ENCODE measurements around the gene ATG13.
A peak's percentile ranks its signal among the peaks of the same experiment; 100 is the strongest.

ATG13 gene

GRCh38 chr11:46676436-46677158 lies 59.2 kb downstream of the ATG13 start:
- H3K4me3 ChIP-seq (ENCODE audit: extremely low read depth, insufficient read depth, low read length, poor library complexity, severe bottlenecking), result no peak overlapping the region
- no peaks in the 10 kb centered on the region for H3K9me3 ChIP-seq (ENCODE audit: control insufficient read depth, low read length)
- H3K36me3 ChIP-seq (ENCODE audit: control insufficient read depth, insufficient read depth, low read length), result peaks cover 72% of the 10 kb centered on the region
- WGBS, 2 experiments (ENCODE audit: insufficient coverage in 2 of 2), result 95 to 98% methylated on average over 12 of the region's 15 CpGs
- no peak overlapping the region for H3K27ac ChIP-seq (ENCODE audit: low read depth, low read length, severe bottlenecking)
- H3K4me1 ChIP-seq (ENCODE audit: control insufficient read depth, insufficient read depth, low read length, poor library complexity, severe bottlenecking), result peaks cover 36% of the 10 kb centered on the region

DNA sequence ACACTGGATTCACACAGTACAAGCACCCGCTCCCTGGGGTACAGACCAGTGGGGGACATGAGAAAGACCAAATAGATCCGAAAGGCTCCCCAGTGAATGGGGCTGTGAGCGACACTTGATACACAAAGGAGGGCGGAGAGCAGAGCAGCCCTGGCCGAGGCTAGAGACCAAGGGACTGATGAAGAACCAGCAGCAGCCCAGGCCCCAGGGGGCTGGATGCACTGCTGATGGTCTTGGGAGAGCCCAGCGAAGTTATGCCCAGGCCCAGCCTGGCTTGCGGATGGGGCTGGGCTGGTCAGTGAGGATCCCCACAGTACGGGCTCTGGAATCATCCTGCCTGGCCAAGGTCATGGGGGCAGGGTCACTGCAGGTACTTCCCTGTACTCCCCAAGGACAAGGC lies 59.8 kb downstream of the ATG13 start:
- Histone ChIP-seq H3K27ac (ENCODE audit: low read depth, low read length, severe bottlenecking) (no peak overlapping the region), H3K9me3 (ENCODE audit: control insufficient read depth, low read length) (no peaks in the 10 kb centered on the region), H3K4me1 (ENCODE audit: control insufficient read depth, insufficient read depth, low read length, poor library complexity, severe bottlenecking) (peaks cover 36% of the 10 kb centered on the region), H3K36me3 (ENCODE audit: control insufficient read depth, insufficient read depth, low read length) (peaks cover 71% of the 10 kb centered on the region), H3K4me3 (ENCODE audit: extremely low read depth, insufficient read depth, low read length, poor library complexity, severe bottlenecking) (no peak overlapping the region)
- WGBS, 2 experiments (ENCODE audit: insufficient coverage in 2 of 2), result 89 to 93% methylated on average over 5 to 8 of the region's 8 CpGs

DNA sequence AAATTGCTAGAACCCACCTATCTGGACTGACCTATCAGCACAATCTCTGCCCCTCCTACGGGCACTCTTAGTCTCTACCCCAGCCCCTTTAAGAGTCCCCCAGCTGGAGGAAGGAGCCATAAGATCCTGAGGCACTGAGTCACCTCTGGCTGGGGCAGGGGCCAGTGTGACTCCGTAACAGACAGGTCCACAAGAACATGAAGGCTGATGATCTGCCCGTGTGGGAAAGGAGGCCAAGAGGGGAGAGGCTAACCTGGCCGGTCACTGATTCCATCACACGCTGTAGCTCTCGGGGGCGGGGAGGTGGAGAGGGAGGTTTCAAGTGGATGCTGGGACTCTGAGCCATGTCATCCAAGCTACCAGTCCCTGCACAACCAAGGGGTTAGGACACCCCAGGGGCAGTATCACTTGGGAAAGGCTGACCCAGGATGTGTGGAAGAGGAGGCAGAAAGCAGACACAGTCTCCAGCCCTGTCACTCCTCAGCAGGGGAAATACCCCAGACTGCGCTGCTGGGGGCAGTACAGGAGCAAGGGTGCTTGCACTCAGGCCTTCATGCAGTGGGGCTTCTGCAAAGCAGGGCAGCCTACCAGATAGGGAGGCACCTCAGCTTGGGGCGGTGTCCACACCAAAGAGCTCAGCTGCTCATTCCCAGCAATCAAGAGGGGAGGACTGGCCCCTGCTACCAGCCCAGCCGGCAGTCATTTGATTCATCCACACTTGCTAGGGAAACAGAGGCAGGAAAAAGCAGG lies 60.8 kb downstream of the ATG13 start:
- Histone ChIP-seq H3K4me3 (ENCODE audit: extremely low read depth, insufficient read depth, low read length, poor library complexity, severe bottlenecking) (no peak overlapping the region), H3K27ac (ENCODE audit: low read depth, low read length, severe bottlenecking) (peak overlapping the region; percentile 36), H3K9me3 (ENCODE audit: control insufficient read depth, low read length) (no peaks in the 10 kb centered on the region), H3K36me3 (ENCODE audit: control insufficient read depth, insufficient read depth, low read length) (peaks cover 68% of the 10 kb centered on the region), H3K4me1 (ENCODE audit: control insufficient read depth, insufficient read depth, low read length, poor library complexity, severe bottlenecking) (peaks cover 36% of the 10 kb centered on the region)
- WGBS, 2 experiments (ENCODE audit: insufficient coverage in 2 of 2), result 86 to 88% methylated on average over 10 of the region's 10 CpGs

GRCh38 chr11:46678741-46679130 lies 61.4 kb downstream of the ATG13 start:
- Histone ChIP-seq H3K4me3 (ENCODE audit: extremely low read depth, insufficient read depth, low read length, poor library complexity, severe bottlenecking) (no peak overlapping the region), H3K4me1 (ENCODE audit: control insufficient read depth, insufficient read depth, low read length, poor library complexity, severe bottlenecking) (peaks cover 34% of the 10 kb centered on the region), H3K27ac (ENCODE audit: low read depth, low read length, severe bottlenecking) (no peak overlapping the region), H3K36me3 (ENCODE audit: control insufficient read depth, insufficient read depth, low read length) (peaks cover 65% of the 10 kb centered on the region), H3K9me3 (ENCODE audit: control insufficient read depth, low read length) (no peaks in the 10 kb centered on the region)
- WGBS, 2 experiments (ENCODE audit: insufficient coverage in 2 of 2), result 94 to 98% methylated on average over 4 to 8 of the region's 9 CpGs

DNA sequence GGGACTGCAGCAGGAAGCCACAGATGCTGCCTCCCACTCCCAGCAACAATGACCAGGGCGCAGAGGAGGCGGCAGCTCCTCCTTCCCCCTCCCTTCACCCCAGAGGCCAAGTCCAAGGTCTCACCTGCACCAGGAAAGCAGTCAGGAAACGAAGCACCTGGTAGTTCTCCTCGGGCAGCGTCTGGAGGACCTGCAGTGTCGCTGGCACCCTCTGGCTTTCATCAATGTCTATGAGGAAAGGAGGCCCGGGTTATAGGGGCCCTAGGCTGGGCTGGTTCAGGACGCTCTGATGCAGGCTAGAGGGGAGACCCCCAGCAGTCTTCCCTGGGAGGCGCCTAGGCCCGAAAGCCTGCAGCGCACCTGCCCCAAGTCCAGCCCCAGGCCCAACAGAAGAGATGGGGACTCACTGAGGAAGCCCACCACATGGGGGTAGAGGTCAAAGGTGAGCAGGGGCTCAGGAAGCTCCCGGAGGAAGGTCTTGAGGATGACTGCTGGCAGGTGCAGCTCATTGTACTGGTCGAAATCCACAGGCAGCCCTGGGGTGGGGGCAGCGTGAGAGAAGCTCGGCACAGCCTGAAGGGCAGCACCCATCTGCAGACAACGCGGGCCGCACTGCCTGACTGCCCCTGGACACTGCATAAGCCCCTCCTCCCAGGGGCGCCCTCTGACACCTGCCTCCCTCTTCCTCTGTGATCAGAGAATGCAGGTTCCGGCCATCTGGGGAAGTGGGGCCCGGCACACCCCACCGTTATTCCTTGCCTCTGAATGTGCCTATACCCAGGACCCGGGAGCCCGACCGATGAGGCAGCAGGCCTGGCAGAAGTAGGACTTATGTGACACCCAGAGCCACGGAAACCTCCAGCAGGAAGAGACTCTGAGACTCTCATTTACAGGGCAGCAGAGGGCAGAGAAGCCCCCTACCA lies 62.1 kb downstream of the ATG13 start:
- peaks cover 66% of the 10 kb centered on the region for H3K36me3 ChIP-seq (ENCODE audit: control insufficient read depth, insufficient read depth, low read length)
- H3K4me3 ChIP-seq (ENCODE audit: extremely low read depth, insufficient read depth, low read length, poor library complexity, severe bottlenecking), result no peak overlapping the region
- peaks cover 27% of the 10 kb centered on the region for H3K4me1 ChIP-seq (ENCODE audit: control insufficient read depth, insufficient read depth, low read length, poor library complexity, severe bottlenecking)
- WGBS, 2 experiments (ENCODE audit: insufficient coverage in 2 of 2), result 92 to 95% methylated on average over 23 to 26 of the region's 26 CpGs
- no peaks in the 10 kb centered on the region for H3K9me3 ChIP-seq (ENCODE audit: control insufficient read depth, low read length)
- H3K27ac ChIP-seq (ENCODE audit: low read depth, low read length, severe bottlenecking), result no peak overlapping the region

DNA sequence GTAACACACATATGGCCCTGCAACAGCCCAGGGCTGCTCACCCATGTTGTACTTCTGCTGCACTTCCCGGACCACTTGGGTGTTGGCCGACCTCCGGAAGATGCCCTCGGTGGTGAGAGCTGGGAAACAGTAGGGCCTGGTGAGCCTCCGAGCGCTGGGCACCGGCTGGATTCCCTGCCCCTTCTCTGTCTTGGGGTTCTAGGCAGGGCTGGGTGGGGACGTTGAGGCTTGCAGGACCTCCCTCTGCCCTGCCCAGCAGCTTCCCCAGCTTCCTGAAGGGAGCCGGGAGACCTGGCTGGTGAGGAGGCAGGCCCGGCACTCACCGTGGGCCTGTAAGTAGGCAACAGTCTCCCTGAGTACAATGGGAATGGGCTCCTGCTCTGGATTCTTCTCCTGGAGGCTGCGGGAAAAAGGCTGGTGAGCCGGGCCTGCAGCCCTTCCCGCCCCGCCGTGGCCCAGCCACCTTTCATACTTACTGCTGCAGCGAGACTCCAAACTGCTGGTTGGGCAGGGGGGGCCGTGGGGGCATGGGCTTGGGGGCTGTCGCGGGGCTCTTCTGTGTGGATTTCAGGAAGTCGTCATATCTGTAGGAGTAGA lies 62.9 kb downstream of the ATG13 start:
- H3K4me1 ChIP-seq (ENCODE audit: control insufficient read depth, insufficient read depth, low read length, poor library complexity, severe bottlenecking), result peaks cover 19% of the 10 kb centered on the region
- WGBS, 2 experiments (ENCODE audit: insufficient coverage in 2 of 2), result 96 to 97% methylated on average over 12 to 17 of the region's 21 CpGs
- peaks cover 72% of the 10 kb centered on the region for H3K36me3 ChIP-seq (ENCODE audit: control insufficient read depth, insufficient read depth, low read length)
- H3K9me3 ChIP-seq (ENCODE audit: control insufficient read depth, low read length), result no peaks in the 10 kb centered on the region
- H3K4me3 ChIP-seq (ENCODE audit: extremely low read depth, insufficient read depth, low read length, poor library complexity, severe bottlenecking), result no peak overlapping the region
- H3K27ac ChIP-seq (ENCODE audit: low read depth, low read length, severe bottlenecking), result no peak overlapping the region

- peaks cover 77% of the 10 kb centered on the region for H3K36me3 ChIP-seq (ENCODE audit: control insufficient read depth, insufficient read depth, low read length)
Observed at GRCh38 chr11:46680815-46681214, 63.5 kb downstream of the ATG13 start.

GRCh38 chr11:46681814-46682213 lies 64.5 kb downstream of the ATG13 start:
- no peak overlapping the region for H3K4me3 ChIP-seq (ENCODE audit: extremely low read depth, insufficient read depth, low read length, poor library complexity, severe bottlenecking)
- peaks cover 77% of the 10 kb centered on the region for H3K36me3 ChIP-seq (ENCODE audit: control insufficient read depth, insufficient read depth, low read length)
- H3K9me3 ChIP-seq (ENCODE audit: control insufficient read depth, low read length), result no peaks in the 10 kb centered on the region
- WGBS, 2 experiments (ENCODE audit: insufficient coverage in 2 of 2), result 97% methylated on average over 11 of the region's 11 CpGs
- peaks cover 10% of the 10 kb centered on the region for H3K4me1 ChIP-seq (ENCODE audit: control insufficient read depth, insufficient read depth, low read length, poor library complexity, severe bottlenecking)
- H3K27ac ChIP-seq (ENCODE audit: low read depth, low read length, severe bottlenecking), result no peak overlapping the region

More at GRCh38 chr11:46680815-46681214, 63.5 kb downstream of the ATG13 start:
- 92 to 98% methylated on average over 17 to 18 of the region's 22 CpGs for WGBS, 2 experiments (ENCODE audit: insufficient coverage in 2 of 2)
- Histone ChIP-seq H3K4me3 (ENCODE audit: extremely low read depth, insufficient read depth, low read length, poor library complexity, severe bottlenecking) (no peak overlapping the region), H3K27ac (ENCODE audit: low read depth, low read length, severe bottlenecking) (no peak overlapping the region), H3K4me1 (ENCODE audit: control insufficient read depth, insufficient read depth, low read length, poor library complexity, severe bottlenecking) (peaks cover 14% of the 10 kb centered on the region), H3K9me3 (ENCODE audit: control insufficient read depth, low read length) (no peaks in the 10 kb centered on the region)

DNA sequence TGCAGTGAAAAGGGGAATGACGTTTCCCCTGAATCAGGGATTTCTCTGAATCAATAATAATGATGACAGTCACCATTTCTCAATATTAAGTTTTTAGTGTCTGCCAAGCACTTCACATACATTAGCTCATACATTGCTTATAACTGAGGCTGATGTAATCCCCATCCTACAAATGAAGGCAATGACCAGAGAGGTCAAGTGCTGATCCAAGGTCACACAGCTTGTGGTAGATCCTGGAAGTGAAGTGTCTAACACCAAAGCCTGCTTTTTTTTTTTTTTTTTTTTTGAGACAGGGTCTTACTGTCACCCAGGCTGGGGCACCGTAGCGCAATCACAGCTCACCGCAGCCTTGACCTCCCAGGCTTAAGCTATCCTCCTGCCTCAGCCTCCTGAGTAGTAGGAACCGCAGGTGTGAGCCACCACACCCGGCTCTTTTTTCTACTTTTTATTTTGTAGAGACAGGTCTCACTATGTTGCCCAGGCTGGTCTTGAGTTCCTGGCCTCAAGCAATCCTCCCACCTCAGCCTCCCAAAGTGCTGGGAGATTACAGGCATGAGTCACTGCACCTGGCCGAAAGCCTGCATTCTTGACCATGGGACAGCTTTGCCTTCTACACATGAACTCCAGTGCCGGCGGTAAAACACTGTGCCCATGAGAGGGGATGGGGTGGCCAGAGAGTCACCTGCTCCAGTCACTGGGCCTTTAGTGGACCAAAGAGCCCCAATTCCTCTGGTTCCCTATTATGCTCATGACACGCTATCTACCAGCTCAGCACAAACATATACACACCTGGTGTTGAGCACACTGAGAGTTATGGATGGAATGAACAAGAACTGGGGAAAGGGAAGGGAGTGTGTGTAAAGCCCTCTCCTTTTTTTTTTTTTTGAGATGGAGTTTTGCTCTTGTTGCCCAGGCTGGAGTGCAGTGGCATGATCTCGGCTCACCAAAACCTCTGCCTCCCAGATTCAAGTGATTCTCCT lies 65.7 kb downstream of the ATG13 start:
- H3K27ac ChIP-seq (ENCODE audit: low read depth, low read length, severe bottlenecking), result no peak overlapping the region
- WGBS, 2 experiments (ENCODE audit: insufficient coverage in 2 of 2), result 94 to 100% methylated on average over 7 of the region's 11 CpGs
- no peak overlapping the region for H3K4me3 ChIP-seq (ENCODE audit: extremely low read depth, insufficient read depth, low read length, poor library complexity, severe bottlenecking)
- H3K36me3 ChIP-seq (ENCODE audit: control insufficient read depth, insufficient read depth, low read length), result peaks cover 84% of the 10 kb centered on the region
- H3K4me1 ChIP-seq (ENCODE audit: control insufficient read depth, insufficient read depth, low read length, poor library complexity, severe bottlenecking), result peaks cover 7% of the 10 kb centered on the region
- no peaks in the 10 kb centered on the region for H3K9me3 ChIP-seq (ENCODE audit: control insufficient read depth, low read length)

Data from mesodermal cell (in vitro differentiated cells).